ENCODE results near the gene PRKCE.
A peak's percentile ranks its signal among the peaks of the same experiment; 100 is the strongest.
"Not testable (repeated sequence)": the region's sequence is repeated elsewhere in the genome, so short reads cannot be mapped to it uniquely, and the experiment has no call there.

PRKCE gene

GRCh38 chr2:45885171-45885621 lies 233.7 kb downstream of the PRKCE start:
- Histone ChIP-seq H3K4me3 (ENCODE audit: low read depth in 1 of 2, low read length in 2 of 2) (no peak overlapping the region), H3K36me3 (ENCODE audit: insufficient read depth, low read length) (no peaks in the 10 kb centered on the region), H3K9ac (ENCODE audit: low read length) (peak overlapping the region; percentile 4), H3K27me3 (ENCODE audit: control insufficient read depth in 1 of 2, insufficient read depth in 2 of 2, low read length in 2 of 2) (no peaks in the 10 kb centered on the region), H3K9me3 (ENCODE audit: low read length) (no peaks in the 10 kb centered on the region), H3K4me1 (ENCODE audit: insufficient read depth, low read length) (peaks cover 87% of the 10 kb centered on the region), H3K27ac (ENCODE audit: low read depth, low read length) (peak overlapping the region; percentile 78)

GRCh38 chr2:45886171-45886663 lies 234.7 kb downstream of the PRKCE start:
- no peaks in the 10 kb centered on the region for H3K27me3 ChIP-seq (ENCODE audit: control insufficient read depth in 1 of 2, insufficient read depth in 2 of 2, low read length in 2 of 2)
- H3K27ac ChIP-seq (ENCODE audit: low read depth, low read length): peak overlapping the region; percentile 78
- H3K9me3 ChIP-seq (ENCODE audit: low read length): no peaks in the 10 kb centered on the region
- H3K9ac ChIP-seq (ENCODE audit: low read length): no peak overlapping the region
- H3K4me1 ChIP-seq (ENCODE audit: insufficient read depth, low read length): peaks cover 89% of the 10 kb centered on the region
- peak overlapping the region in 1 of 2 donors; percentile 2 for H3K4me3 ChIP-seq (ENCODE audit: low read depth in 1 of 2, low read length in 2 of 2)
- H3K36me3 ChIP-seq (ENCODE audit: insufficient read depth, low read length): no peaks in the 10 kb centered on the region

GRCh38 chr2:45888167-45888566 lies 236.7 kb downstream of the PRKCE start:
- H3K27me3 ChIP-seq (ENCODE audit: control insufficient read depth in 1 of 2, insufficient read depth in 2 of 2, low read length in 2 of 2): no peaks in the 10 kb centered on the region
- H3K27ac ChIP-seq (ENCODE audit: low read depth, low read length): peak overlapping the region; percentile 45
- H3K36me3 ChIP-seq (ENCODE audit: insufficient read depth, low read length): no peaks in the 10 kb centered on the region
- H3K9ac ChIP-seq (ENCODE audit: low read length): no peak overlapping the region
- no peaks in the 10 kb centered on the region for H3K9me3 ChIP-seq (ENCODE audit: low read length)
- H3K4me3 ChIP-seq (ENCODE audit: low read depth in 1 of 2, low read length in 2 of 2): no peak overlapping the region
- H3K4me1 ChIP-seq (ENCODE audit: insufficient read depth, low read length): peaks cover 88% of the 10 kb centered on the region

GRCh38 chr2:45888641-45889040 lies 237.2 kb downstream of the PRKCE start:
- Histone ChIP-seq H3K9ac (ENCODE audit: low read length) (no peak overlapping the region), H3K27me3 (ENCODE audit: control insufficient read depth in 1 of 2, insufficient read depth in 2 of 2, low read length in 2 of 2) (no peaks in the 10 kb centered on the region), H3K36me3 (ENCODE audit: insufficient read depth, low read length) (no peaks in the 10 kb centered on the region), H3K4me3 (ENCODE audit: low read depth in 1 of 2, low read length in 2 of 2) (no peak overlapping the region), H3K27ac (ENCODE audit: low read depth, low read length) (peak overlapping the region; percentile 45), H3K9me3 (ENCODE audit: low read length) (no peaks in the 10 kb centered on the region), H3K4me1 (ENCODE audit: insufficient read depth, low read length) (peaks cover 83% of the 10 kb centered on the region)

- Histone ChIP-seq H3K27me3 (ENCODE audit: control insufficient read depth in 1 of 2, insufficient read depth in 2 of 2, low read length in 2 of 2) (no peaks in the 10 kb centered on the region), H3K27ac (ENCODE audit: low read depth, low read length) (peak overlapping the region; percentile 45), H3K4me3 (ENCODE audit: low read depth in 1 of 2, low read length in 2 of 2) (no peak overlapping the region), H3K9me3 (ENCODE audit: low read length) (no peaks in the 10 kb centered on the region), H3K36me3 (ENCODE audit: insufficient read depth, low read length) (no peaks in the 10 kb centered on the region), H3K9ac (ENCODE audit: low read length) (no peak overlapping the region), H3K4me1 (ENCODE audit: insufficient read depth, low read length) (peaks cover 79% of the 10 kb centered on the region)
Measured at GRCh38 chr2:45889053-45889452, 237.6 kb downstream of the PRKCE start.

- no peaks in the 10 kb centered on the region for H3K27me3 ChIP-seq (ENCODE audit: control insufficient read depth in 1 of 2, insufficient read depth in 2 of 2, low read length in 2 of 2)
Measured at GRCh38 chr2:45889620-45890370, 238.3 kb downstream of the PRKCE start.

GRCh38 chr2:45890371-45890646 lies 238.8 kb downstream of the PRKCE start:
- not testable (repeated sequence) for H3K9ac ChIP-seq (ENCODE audit: low read length); H3K9me3 ChIP-seq (ENCODE audit: low read length); H3K36me3 ChIP-seq (ENCODE audit: insufficient read depth, low read length); H3K27me3 ChIP-seq (ENCODE audit: control insufficient read depth in 1 of 2, insufficient read depth in 2 of 2, low read length in 2 of 2); H3K27ac ChIP-seq (ENCODE audit: low read depth, low read length); H3K4me3 ChIP-seq (ENCODE audit: low read depth in 1 of 2, low read length in 2 of 2)
- H3K4me1 ChIP-seq (ENCODE audit: insufficient read depth, low read length): peaks cover 68% of the 10 kb centered on the region

More at GRCh38 chr2:45889620-45890370, 238.3 kb downstream of the PRKCE start:
- Histone ChIP-seq H3K9ac (ENCODE audit: low read length) (no peak overlapping the region), H3K4me3 (ENCODE audit: low read depth in 1 of 2, low read length in 2 of 2) (no peak overlapping the region), H3K9me3 (ENCODE audit: low read length) (no peaks in the 10 kb centered on the region), H3K4me1 (ENCODE audit: insufficient read depth, low read length) (peaks cover 72% of the 10 kb centered on the region), H3K27ac (ENCODE audit: low read depth, low read length) (no peak overlapping the region), H3K36me3 (ENCODE audit: insufficient read depth, low read length) (no peaks in the 10 kb centered on the region)

- no peak overlapping the region for H3K9ac ChIP-seq (ENCODE audit: low read length)
- H3K36me3 ChIP-seq (ENCODE audit: insufficient read depth, low read length): no peaks in the 10 kb centered on the region
- H3K4me3 ChIP-seq (ENCODE audit: low read depth in 1 of 2, low read length in 2 of 2): no peak overlapping the region
- H3K4me1 ChIP-seq (ENCODE audit: insufficient read depth, low read length): peaks cover 67% of the 10 kb centered on the region
- H3K27me3 ChIP-seq (ENCODE audit: control insufficient read depth in 1 of 2, insufficient read depth in 2 of 2, low read length in 2 of 2): no peaks in the 10 kb centered on the region
- no peaks in the 10 kb centered on the region for H3K9me3 ChIP-seq (ENCODE audit: low read length)
- no peak overlapping the region for H3K27ac ChIP-seq (ENCODE audit: low read depth, low read length)
Measured at GRCh38 chr2:45890819-45891218, 239.3 kb downstream of the PRKCE start.

- Histone ChIP-seq H3K4me1 (ENCODE audit: insufficient read depth, low read length) (peaks cover 61% of the 10 kb centered on the region), H3K27ac (ENCODE audit: low read depth, low read length) (no peak overlapping the region), H3K9me3 (ENCODE audit: low read length) (no peaks in the 10 kb centered on the region), H3K9ac (ENCODE audit: low read length) (no peak overlapping the region), H3K27me3 (ENCODE audit: control insufficient read depth in 1 of 2, insufficient read depth in 2 of 2, low read length in 2 of 2) (no peaks in the 10 kb centered on the region), H3K36me3 (ENCODE audit: insufficient read depth, low read length) (no peaks in the 10 kb centered on the region), H3K4me3 (ENCODE audit: low read depth in 1 of 2, low read length in 2 of 2) (no peak overlapping the region)
Measured at GRCh38 chr2:45891719-45892424, 240.4 kb downstream of the PRKCE start.

- Histone ChIP-seq H3K4me3 (ENCODE audit: low read depth in 1 of 2, low read length in 2 of 2) (no peak overlapping the region), H3K9me3 (ENCODE audit: low read length) (no peaks in the 10 kb centered on the region), H3K27ac (ENCODE audit: low read depth, low read length) (no peak overlapping the region), H3K4me1 (ENCODE audit: insufficient read depth, low read length) (peaks cover 56% of the 10 kb centered on the region), H3K36me3 (ENCODE audit: insufficient read depth, low read length) (no peaks in the 10 kb centered on the region), H3K9ac (ENCODE audit: low read length) (no peak overlapping the region), H3K27me3 (ENCODE audit: control insufficient read depth in 1 of 2, insufficient read depth in 2 of 2, low read length in 2 of 2) (no peaks in the 10 kb centered on the region)
Measured at GRCh38 chr2:45892425-45892745, 240.9 kb downstream of the PRKCE start.

GRCh38 chr2:45892757-45893156 lies 241.3 kb downstream of the PRKCE start:
- Histone ChIP-seq H3K27ac (ENCODE audit: low read depth, low read length) (no peak overlapping the region), H3K27me3 (ENCODE audit: control insufficient read depth in 1 of 2, insufficient read depth in 2 of 2, low read length in 2 of 2) (no peaks in the 10 kb centered on the region), H3K9me3 (ENCODE audit: low read length) (no peaks in the 10 kb centered on the region), H3K4me1 (ENCODE audit: insufficient read depth, low read length) (peaks cover 52% of the 10 kb centered on the region), H3K9ac (ENCODE audit: low read length) (no peak overlapping the region), H3K4me3 (ENCODE audit: low read depth in 1 of 2, low read length in 2 of 2) (no peak overlapping the region), H3K36me3 (ENCODE audit: insufficient read depth, low read length) (no peaks in the 10 kb centered on the region)

GRCh38 chr2:45894211-45894610 lies 242.7 kb downstream of the PRKCE start:
- Histone ChIP-seq H3K4me3 (ENCODE audit: low read depth in 1 of 2, low read length in 2 of 2) (no peak overlapping the region), H3K9ac (ENCODE audit: low read length) (no peak overlapping the region), H3K4me1 (ENCODE audit: insufficient read depth, low read length) (peaks cover 42% of the 10 kb centered on the region), H3K36me3 (ENCODE audit: insufficient read depth, low read length) (no peaks in the 10 kb centered on the region), H3K27me3 (ENCODE audit: control insufficient read depth in 1 of 2, insufficient read depth in 2 of 2, low read length in 2 of 2) (no peaks in the 10 kb centered on the region), H3K27ac (ENCODE audit: low read depth, low read length) (no peak overlapping the region), H3K9me3 (ENCODE audit: low read length) (no peaks in the 10 kb centered on the region)

Data from muscle layer of colon (tissue), 2 donors.